Sigmoid colon (tissue), 4 donors: ENCODE results near the gene SAMD14.

ENCODE experiments used
- EP300 ChIP-seq, 4 donors: sonication (generic); formaldehyde crosslinking; IDR thresholded peaks; one replicate each; pipeline ENCODE4 v1.6.1; 2017; ENCODE audit warnings: antibody characterized with exemption in 4 of 4
- POLR2A ChIP-seq, 2 donors: fragments of 450-650 bp; IDR thresholded peaks; one replicate each; pipeline ENCODE4 v1.6.1; 2016; ENCODE audit warnings: antibody characterized with exemption in 2 of 2, mild to moderate bottlenecking in 2 of 2, moderate library complexity in 2 of 2

DNA sequence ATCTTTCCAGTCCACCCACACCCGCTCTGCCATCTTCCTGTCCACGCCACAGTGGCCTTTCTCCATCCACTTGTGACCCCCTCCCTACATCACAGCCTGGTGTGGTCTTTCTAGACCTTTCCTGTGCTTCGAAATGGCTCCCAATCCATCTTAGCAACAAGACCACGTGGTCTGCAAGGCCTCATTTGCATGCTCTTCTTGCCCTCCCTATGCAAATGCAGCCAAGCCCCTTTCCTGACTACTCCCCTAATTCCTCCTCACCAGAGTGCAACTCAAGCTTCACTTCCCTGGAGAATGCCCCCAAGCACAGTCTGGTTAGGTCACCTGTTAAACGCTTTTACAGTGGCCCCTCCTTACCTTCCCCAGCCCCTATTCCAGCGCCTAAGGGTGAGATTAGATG lies 14.4 kb upstream of the SAMD14 start:
- TF ChIP-seq EP300 (IDR thresholded peaks at IDR 0.05), result no peak
- TF ChIP-seq POLR2A (IDR thresholded peaks at IDR 0.05), result no peak
